IMR-90 (cell line): ENCODE measurements around the gene PRKCA. TPM values are rescaled to one million over a fixed set of nuclear protein-coding genes. Genes with fewer than 3 reads are reported as not detected.

ENCODE experiments used
- ATAC-seq: fragments of 200-7000 bp; cut with Tn5 transposase; 2 replicates; pipeline ENCODE4 v1.9.1; 2020; ENCODE audit warnings: low read depth, mild to moderate bottlenecking, moderate library complexity
- BruUV-seq: library from RNA; stranded (reverse); fragments of 400-500 nt; replicated peaks from 2 replicates; lab custom pipeline; 2021; lab: Mats Ljungman, UMichigan
- CTCF ChIA-PET: fragments of 300-600 bp; formaldehyde crosslinking; extraction: SDS; loops from one replicate; lab custom pipeline; 2021; ENCODE audit warnings: antibody characterized with exemption; lab: Yijun Ruan, JAX
- POLR2A ChIA-PET: fragments of 300-600 bp; sonication (Branson Sonifier 250); formaldehyde crosslinking; loops from one replicate; lab custom pipeline; 2022; ENCODE audit warnings: antibody characterized with exemption; ENCODE audit not compliant: unreplicated experiment; lab: Charles Lee
- DNase-seq: peaks from one replicate; pipeline ENCODE4 v3.0.0; 2013
- H2AFZ ChIP-seq: replicated peaks from 2 replicates; pipeline ENCODE3; 2013; ENCODE audit warnings: low read length, mild to moderate bottlenecking; ENCODE audit not compliant: poor library complexity
- H2AK5ac ChIP-seq: 2 replicates; pipeline ENCODE4 v1.6.1; 2013; ENCODE audit warnings: low read depth, low read length, inconsistent platforms
- H2AK9ac ChIP-seq: replicated peaks from 2 replicates; pipeline ENCODE3; 2013; ENCODE audit warnings: mild to moderate bottlenecking, low read depth, low read length, moderate library complexity; ENCODE audit not compliant: poor library complexity
- H2BK120ac ChIP-seq: 2 replicates; pipeline ENCODE4 v1.6.1; 2013; ENCODE audit warnings: low read depth, low read length, inconsistent platforms
- H2BK15ac ChIP-seq: 3 replicates; pipeline ENCODE4 v1.6.1; 2013; ENCODE audit warnings: low read depth, low read length, inconsistent platforms
- H2BK20ac ChIP-seq: 2 replicates; pipeline ENCODE4 v1.6.1; 2013; ENCODE audit warnings: low read depth, mild to moderate bottlenecking, inconsistent platforms, low read length, moderate library complexity
- H2BK5ac ChIP-seq: 2 replicates; pipeline ENCODE4 v1.6.1; 2013; ENCODE audit warnings: mild to moderate bottlenecking, low read depth, low read length, inconsistent platforms; ENCODE audit not compliant: poor library complexity, severe bottlenecking
- H3K14ac ChIP-seq: replicated peaks from 2 replicates; pipeline ENCODE4 v1.6.1; 2013; ENCODE audit warnings: low read depth, low read length, inconsistent platforms
- H3K18ac ChIP-seq: 2 replicates; pipeline ENCODE4 v1.6.1; 2013; ENCODE audit warnings: low read depth, low read length, control low read depth
- H3K23ac ChIP-seq: 2 replicates; pipeline ENCODE4 v1.6.1; 2013; ENCODE audit warnings: low read depth, low read length, inconsistent platforms
- H3K27ac ChIP-seq: 2 replicates; pipeline ENCODE4 v1.5.1; 2013; ENCODE audit warnings: mild to moderate bottlenecking, control low read depth, low read length; ENCODE audit not compliant: insufficient read depth
- H3K27me3 ChIP-seq: 2 replicates; pipeline ENCODE4 v1.6.1; 2013; ENCODE audit warnings: low read length; ENCODE audit not compliant: control insufficient read depth, insufficient read depth
- H3K36me3 ChIP-seq: 2 replicates; pipeline ENCODE4 v1.6.1; 2013; ENCODE audit warnings: low read length, mixed read lengths; ENCODE audit not compliant: control insufficient read depth, insufficient read depth
- H3K4ac ChIP-seq: 2 replicates; pipeline ENCODE4 v1.6.1; 2013; ENCODE audit warnings: low read depth, low read length, inconsistent platforms
- H3K4me1 ChIP-seq: 2 replicates; pipeline ENCODE4 v1.6.1; 2013; ENCODE audit warnings: low read length, mixed read lengths; ENCODE audit not compliant: control insufficient read depth, insufficient read depth
- H3K4me2 ChIP-seq: 2 replicates; pipeline ENCODE4 v1.6.1; 2013; ENCODE audit warnings: low read depth, mild to moderate bottlenecking, control low read depth, low read length, moderate library complexity
- H3K4me3 ChIP-seq: 2 replicates; pipeline ENCODE4 v1.5.1; 2013; ENCODE audit warnings: low read depth, mild to moderate bottlenecking, control low read depth, low read length, moderate library complexity; ENCODE audit not compliant: insufficient read depth
- H3K56ac ChIP-seq: 2 replicates; pipeline ENCODE4 v1.6.1; 2013; ENCODE audit warnings: low read length, inconsistent platforms; ENCODE audit not compliant: insufficient read depth; ENCODE audit errors: extremely low read depth
- H3K79me1 ChIP-seq, 2 experiments: 2 replicates each; pipeline ENCODE4 v1.6.1; 2013; ENCODE audit warnings: low read length in 2 of 2, inconsistent platforms in 1 of 2, low read depth in 1 of 2
- H3K9ac ChIP-seq: 2 replicates; pipeline ENCODE4 v1.6.1; 2013; ENCODE audit warnings: low read depth, low read length, control low read depth
- H3K9me1 ChIP-seq: 2 replicates; pipeline ENCODE4 v1.6.1; 2013; ENCODE audit warnings: low read length, inconsistent platforms; ENCODE audit not compliant: insufficient read depth
- H3K9me3 ChIP-seq: 2 replicates; pipeline ENCODE4 v1.6.1; 2013; ENCODE audit warnings: low read length; ENCODE audit not compliant: control insufficient read depth, insufficient read depth
- H4K20me1 ChIP-seq: 2 replicates; pipeline ENCODE4 v1.6.1; 2013; ENCODE audit warnings: low read length, inconsistent platforms; ENCODE audit not compliant: insufficient read depth
- H4K5ac ChIP-seq: 2 replicates; pipeline ENCODE4 v1.6.1; 2013; ENCODE audit warnings: mild to moderate bottlenecking, low read depth, low read length, control low read depth
- H4K8ac ChIP-seq, 2 experiments: 2 replicates each; pipeline ENCODE4 v1.6.1; 2013; ENCODE audit warnings: low read depth in 2 of 2, low read length in 2 of 2, control low read depth in 1 of 2, inconsistent platforms in 1 of 2
- H4K91ac ChIP-seq: 2 replicates; pipeline ENCODE4 v1.6.1; 2013; ENCODE audit warnings: low read depth, low read length, inconsistent platforms; ENCODE audit not compliant: insufficient read depth
- BHLHE40 ChIP-seq: fragments of 150-350 bp; IDR thresholded peaks from 2 replicates; pipeline ENCODE4 v1.6.1; 2016; ENCODE audit warnings: mild to moderate bottlenecking, low read depth, low read length
- CEBPB ChIP-seq: IDR thresholded peaks from 2 replicates; pipeline ENCODE4 v1.6.1; 2012; ENCODE audit warnings: low read depth, low read length, improper control_type of control experiment
- CHD1 ChIP-seq: IDR thresholded peaks from 2 replicates; pipeline ENCODE4 v1.6.1; 2012; ENCODE audit warnings: low read depth, low read length, improper control_type of control experiment
- CTCF ChIP-seq: conservative IDR thresholded peaks from 2 replicates; pipeline ENCODE4 v1.5.1; 2012; ENCODE audit warnings: mild to moderate bottlenecking, low read depth, low read length, improper control_type of control experiment
- ELK1 ChIP-seq: fragments of 150-350 bp; IDR thresholded peaks from 2 replicates; pipeline ENCODE4 v1.6.1; 2016; ENCODE audit warnings: low read depth, mild to moderate bottlenecking, low read length, moderate library complexity, borderline replicate concordance
- FOS ChIP-seq: fragments of 150-350 bp; IDR thresholded peaks from 2 replicates; pipeline ENCODE4 v1.6.1; 2016; ENCODE audit warnings: low read depth, low read length
- MAFK ChIP-seq: IDR thresholded peaks from 2 replicates; pipeline ENCODE4 v1.6.1; 2012; ENCODE audit warnings: low read depth, low read length, improper control_type of control experiment
- MAZ ChIP-seq: IDR thresholded peaks from 2 replicates; pipeline ENCODE4 v1.6.1; 2012; ENCODE audit warnings: low read depth, mild to moderate bottlenecking, low read length, improper control_type of control experiment, moderate library complexity, borderline replicate concordance
- MXI1 ChIP-seq: IDR thresholded peaks from 2 replicates; pipeline ENCODE4 v1.6.1; 2012; ENCODE audit warnings: low read depth, mild to moderate bottlenecking, low read length, moderate library complexity, borderline replicate concordance
- NFE2L2 ChIP-seq: fragments of 150-350 bp; IDR thresholded peaks from 2 replicates; pipeline ENCODE4 v1.6.1; 2016; ENCODE audit warnings: low read depth, mild to moderate bottlenecking, low read length
- POLR2A ChIP-seq: IDR thresholded peaks from 2 replicates; pipeline ENCODE4 v1.6.1; 2012; ENCODE audit warnings: mild to moderate bottlenecking, low read depth, low read length
- RAD21 ChIP-seq: IDR thresholded peaks from 2 replicates; pipeline ENCODE4 v1.6.1; 2012; ENCODE audit warnings: low read length, improper control_type of control experiment
- RCOR1 ChIP-seq: IDR thresholded peaks from 2 replicates; pipeline ENCODE4 v1.6.1; 2012; ENCODE audit warnings: mild to moderate bottlenecking, low read length, improper control_type of control experiment; ENCODE audit not compliant: insufficient replicate concordance
- RFX5 ChIP-seq: IDR thresholded peaks from 2 replicates; pipeline ENCODE4 v1.8.0; 2012; ENCODE audit warnings: low read depth, mild to moderate bottlenecking, low read length, moderate library complexity
- SMC3 ChIP-seq: fragments of 150-350 bp; IDR thresholded peaks from 2 replicates; pipeline ENCODE4 v1.6.1; 2016; ENCODE audit warnings: low read depth, mild to moderate bottlenecking, antibody characterized with exemption, low read length, moderate library complexity
- WGBS, 2 experiments: methylation state at CpG; one replicate each; pipeline versions ENCODE4 v1.1.5 to v1.1.7; 2013; ENCODE audit warnings: missing lambda C conversion rate in 2 of 2; ENCODE audit not compliant: insufficient read length in 1 of 2; ENCODE audit errors: extremely low coverage in 2 of 2; 5-methylcytosine and 5-hydroxymethylcytosine counted together
- dilution Hi-C: fragments of 300-500 bp; cut with HindIII; formaldehyde crosslinking; loops from one replicate; pipeline ENCODE4 v1.14.3; 2018; ENCODE audit warnings: low sequenced_read_pairs; ENCODE audit not compliant: unreplicated experiment
- in situ Hi-C: fragments of 300-500 bp; cut with MboI; formaldehyde crosslinking; loops from 3 replicates; pipeline ENCODE4 v1.14.3; 2019; ENCODE audit warnings: low sequenced_read_pairs, inconsistent platforms, mixed read lengths
- intact Hi-C: fragments of 100-400 bp; cut with micrococcal nuclease; formaldehyde crosslinking; loops from 2 replicates; pipeline ENCODE4 v1.10.0; 2022
- polyA plus RNA-seq, 3 experiments: library from polyadenylated mRNA; depleted of rRNA; stranded (reverse); fragments of >200 nt; gene quantifications; 2 replicates each; pipeline ENCODE4 v1.2.3, GENCODE V29; 2012; ENCODE audit warnings: low replicate concordance in 1 of 3
- total RNA-seq: library from RNA; depleted of rRNA; stranded (reverse); fragments of >200 nt; gene quantifications from 2 replicates; pipeline ENCODE4 v1.2.3, GENCODE V29; 2012

Gene PRKCA
- total and polyA plus RNA-seq, 2 of the 4 experiments (the other 2 are of a cell fraction), result 31.0 to 46.0 TPM

- H3K14ac ChIP-seq, result no peak overlapping the region
- H3K4me2 ChIP-seq, result no peak overlapping the region
- H3K4me3 ChIP-seq, result no peak overlapping the region
- H3K23ac ChIP-seq, result no peak overlapping the region
- no peak overlapping the region for H2AFZ ChIP-seq
- no peaks in the 10 kb centered on the region for H3K9me3 ChIP-seq
- H2AK5ac ChIP-seq, result no peak overlapping the region
- in situ Hi-C loops (loop anchor here (25.0 kb wide), 1 partner anchor 1427 kb away; no protein-coding TSS in a partner anchor), intact Hi-C loops (no loop called here), dilution Hi-C loops (no loop called here)
- DNase-seq, result no peak
- peaks cover 14% of the 10 kb centered on the region; the same call in 1 of the 2 replicates for H4K20me1 ChIP-seq
- H3K9me1 ChIP-seq, result peaks cover 22% of the 10 kb centered on the region; the same call in 1 of the 2 replicates
- no peaks in the 10 kb centered on the region for H3K27me3 ChIP-seq
- H4K91ac ChIP-seq, result no peak overlapping the region
- no TSS peak for BruUV-seq
- H4K8ac ChIP-seq, result no peak overlapping the region
- peaks cover 13 to 42% of the 10 kb centered on the region in 2 experiments; a peak in 3 of 4 replicates for H3K79me1 ChIP-seq
- peaks cover 6% of the 10 kb centered on the region for H3K36me3 ChIP-seq
- CTCF ChIA-PET, result no interaction called here
- H2BK120ac ChIP-seq, result no peak overlapping the region
- POLR2A ChIA-PET, result no interaction called here
- no peak overlapping the region for H3K18ac ChIP-seq
- H3K27ac ChIP-seq, result no peak overlapping the region
- no peak overlapping the region for H3K4ac ChIP-seq
- H2BK15ac ChIP-seq, result no peak overlapping the region
- TF ChIP-seq SMC3, result no peak
- TF ChIP-seq MAFK, result no peak
- no peak for TF ChIP-seq RAD21
- TF ChIP-seq BHLHE40, result no peak
- no peak for TF ChIP-seq RFX5
- no peak for TF ChIP-seq MAZ
- TF ChIP-seq CHD1, result no peak
- TF ChIP-seq NFE2L2, result no peak
- TF ChIP-seq ELK1, result no peak
- TF ChIP-seq CEBPB, result no peak
- TF ChIP-seq MXI1, result no peak
- TF ChIP-seq POLR2A, result no peak
- TF ChIP-seq RCOR1, result no peak
- no peak for TF ChIP-seq FOS
- no peak for TF ChIP-seq CTCF
- no peaks in the 10 kb centered on the region for H3K4me1 ChIP-seq
- WGBS, 2 experiments, result no CpG with 5 or more reads among the region's 4 CpGs
- no peak overlapping the region for H2BK5ac ChIP-seq
- no peak overlapping the region for H4K5ac ChIP-seq
- ATAC-seq, result no peak
- H2BK20ac ChIP-seq, result no peak overlapping the region
- H3K9ac ChIP-seq, result no peak overlapping the region
- no peak overlapping the region for H2AK9ac ChIP-seq
- no peak overlapping the region for H3K56ac ChIP-seq
These were observed 361.9 kb downstream of the PRKCA start for GRCh38 chr17:66664336-66664735.
